Measurements from ENCODE around the gene NR4A1. TPM values are rescaled to one million over a fixed set of nuclear protein-coding genes. Genes with fewer than 3 reads are reported as not detected.

NR4A1 gene
- total RNA-seq, 3 donors from 2014 or later (not counting 1 experiment from before 2014, with no cell fraction given): 72.5 to 177 (median 96.7) TPM

GRCh38 chr12:52035926-52036325 is 15.3 kb upstream of the NR4A1 start:
- Histone ChIP-seq H3K27ac (ENCODE audit: low read length) (peak overlapping the region; percentile 53), H3K27me3 (ENCODE audit: control insufficient read depth, insufficient read depth, low read length) (peaks cover 3% of the 10 kb centered on the region), H3K9me3 (ENCODE audit: control insufficient read depth, insufficient read depth, low read length) (no peaks in the 10 kb centered on the region), H3K36me3 (ENCODE audit: control insufficient read depth, insufficient read depth, low read length) (no peaks in the 10 kb centered on the region), H3K4me1 (ENCODE audit: control insufficient read depth, insufficient read depth, low read length) (peaks cover 38% of the 10 kb centered on the region), H3K4me3 (ENCODE audit: low read length) (no peak overlapping the region)
- Mint-ChIP-seq H3K9me3 (no peaks in the 10 kb centered on the region), H3K36me3 (no peaks in the 10 kb centered on the region), H3K27me3 (ENCODE audit: low read depth in 2 of 2) (peaks cover 0 to 11% of the 10 kb centered on the region in 2 donors), H3K27ac (peak overlapping the region; percentile 77 to 87), H3K4me3 (peak overlapping the region; percentile 60), H3K4me1 (peaks cover 6 to 21% of the 10 kb centered on the region in 2 donors)
- 83% methylated on average over 1 of the region's 2 CpGs for WGBS (ENCODE audit: insufficient coverage)
- intact Hi-C loops (cut with micrococcal nuclease): no loop called here
- TF ChIP-seq, protein P1, sequence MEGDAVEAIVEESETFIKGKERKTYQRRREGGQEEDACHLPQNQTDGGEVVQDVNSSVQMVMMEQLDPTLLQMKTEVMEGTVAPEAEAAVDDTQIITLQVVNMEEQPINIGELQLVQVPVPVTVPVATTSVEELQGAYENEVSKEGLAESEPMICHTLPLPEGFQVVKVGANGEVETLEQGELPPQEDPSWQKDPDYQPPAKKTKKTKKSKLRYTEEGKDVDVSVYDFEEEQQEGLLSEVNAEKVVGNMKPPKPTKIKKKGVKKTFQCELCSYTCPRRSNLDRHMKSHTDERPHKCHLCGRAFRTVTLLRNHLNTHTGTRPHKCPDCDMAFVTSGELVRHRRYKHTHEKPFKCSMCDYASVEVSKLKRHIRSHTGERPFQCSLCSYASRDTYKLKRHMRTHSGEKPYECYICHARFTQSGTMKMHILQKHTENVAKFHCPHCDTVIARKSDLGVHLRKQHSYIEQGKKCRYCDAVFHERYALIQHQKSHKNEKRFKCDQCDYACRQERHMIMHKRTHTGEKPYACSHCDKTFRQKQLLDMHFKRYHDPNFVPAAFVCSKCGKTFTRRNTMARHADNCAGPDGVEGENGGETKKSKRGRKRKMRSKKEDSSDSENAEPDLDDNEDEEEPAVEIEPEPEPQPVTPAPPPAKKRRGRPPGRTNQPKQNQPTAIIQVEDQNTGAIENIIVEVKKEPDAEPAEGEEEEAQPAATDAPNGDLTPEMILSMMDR (IDR thresholded peaks at IDR 0.05): no peak
- no peak for ATAC-seq
- no peak for DNase-seq

DNA sequence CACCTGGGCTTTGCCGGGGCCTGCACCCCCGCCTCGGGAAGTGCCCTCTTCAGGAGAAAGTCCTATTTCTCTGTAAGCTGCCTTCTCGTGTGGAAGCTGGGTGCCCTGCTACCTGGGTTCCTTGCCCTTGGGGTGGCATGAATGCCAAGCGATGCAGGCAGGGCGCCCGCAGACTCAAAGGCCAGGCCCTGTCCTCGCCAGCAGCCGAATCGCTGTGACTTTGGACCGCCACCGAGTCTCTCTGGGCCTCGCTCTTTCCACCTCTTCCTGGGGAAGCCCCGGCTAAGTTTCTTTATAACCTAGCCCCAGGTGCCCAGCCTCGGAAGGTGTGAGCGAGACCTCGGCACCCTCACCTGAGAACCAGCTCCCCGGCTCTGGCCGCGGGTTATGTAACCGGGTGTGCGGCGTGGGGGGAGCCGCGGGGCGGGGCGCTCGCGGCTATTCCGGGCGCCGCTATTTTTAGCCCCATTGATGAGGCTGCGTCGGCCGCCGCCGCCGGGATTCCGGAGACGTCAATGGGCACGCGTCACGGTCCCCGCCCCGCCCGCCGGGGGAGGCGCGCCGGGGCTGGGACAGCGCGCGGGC is 14.6 kb upstream of the NR4A1 start:
- H3K4me3 Mint-ChIP-seq: peak overlapping the region; percentile 60
- H3K9me3 Mint-ChIP-seq: no peaks in the 10 kb centered on the region
- no peaks in the 10 kb centered on the region for H3K36me3 ChIP-seq (ENCODE audit: control insufficient read depth, insufficient read depth, low read length)
- peak overlapping the region; percentile 77 to 87 for H3K27ac Mint-ChIP-seq
- DNase-seq (peak; percentile 87 to 94), ATAC-seq (peak; percentile 59 to 76 (median 67))
- TF ChIP-seq, protein P1 (IDR thresholded peaks at IDR 0.05): no peak
- 10% methylated on average over 53 of the region's 53 CpGs for WGBS (ENCODE audit: insufficient coverage)
- intact Hi-C loops (cut with micrococcal nuclease): loop anchor here (1.0 kb wide), 1 partner anchor 14 kb away; no protein-coding TSS in a partner anchor
- H3K4me3 ChIP-seq (ENCODE audit: low read length): peak overlapping the region; percentile 32
- H3K4me1 ChIP-seq (ENCODE audit: control insufficient read depth, insufficient read depth, low read length): peaks cover 43% of the 10 kb centered on the region
- H3K9me3 ChIP-seq (ENCODE audit: control insufficient read depth, insufficient read depth, low read length): no peaks in the 10 kb centered on the region
- no peaks in the 10 kb centered on the region for H3K36me3 Mint-ChIP-seq
- peaks cover 3% of the 10 kb centered on the region for H3K27me3 ChIP-seq (ENCODE audit: control insufficient read depth, insufficient read depth, low read length)
- peaks cover 0 to 11% of the 10 kb centered on the region in 2 donors for H3K27me3 Mint-ChIP-seq (ENCODE audit: low read depth in 2 of 2)
- peaks cover 7 to 23% of the 10 kb centered on the region in 2 donors for H3K4me1 Mint-ChIP-seq
- H3K27ac ChIP-seq (ENCODE audit: low read length): peak overlapping the region; percentile 53

GRCh38 chr12:52037248-52037861 is 13.9 kb upstream of the NR4A1 start:
- H3K36me3 Mint-ChIP-seq: no peaks in the 10 kb centered on the region
- no peaks in the 10 kb centered on the region for H3K36me3 ChIP-seq (ENCODE audit: control insufficient read depth, insufficient read depth, low read length)
- H3K4me1 ChIP-seq (ENCODE audit: control insufficient read depth, insufficient read depth, low read length): peaks cover 48% of the 10 kb centered on the region
- no peaks in the 10 kb centered on the region for H3K9me3 Mint-ChIP-seq
- H3K9me3 ChIP-seq (ENCODE audit: control insufficient read depth, insufficient read depth, low read length): no peaks in the 10 kb centered on the region
- intact Hi-C loops (cut with micrococcal nuclease): loop anchor here (1.0 kb wide), 1 partner anchor 13 kb away; no protein-coding TSS in a partner anchor
- H3K27ac Mint-ChIP-seq: peak overlapping the region in 1 of 2 donors; percentile 87
- peaks cover 13 to 27% of the 10 kb centered on the region in 2 donors for H3K4me1 Mint-ChIP-seq
- H3K4me3 Mint-ChIP-seq: peak overlapping the region; percentile 37
- peak overlapping the region; percentile 3 for H3K27ac ChIP-seq (ENCODE audit: low read length)
- peaks cover 0 to 13% of the 10 kb centered on the region in 2 donors for H3K27me3 Mint-ChIP-seq (ENCODE audit: low read depth in 2 of 2)
- peak in 1 of 3 donors; percentile 0 for ATAC-seq
- H3K27me3 ChIP-seq (ENCODE audit: control insufficient read depth, insufficient read depth, low read length): peaks cover 3% of the 10 kb centered on the region
- no peak for DNase-seq
- TF ChIP-seq, protein P1 (IDR thresholded peaks at IDR 0.05): no peak
- H3K4me3 ChIP-seq (ENCODE audit: low read length): peak overlapping the region; percentile 39
- WGBS (ENCODE audit: insufficient coverage): 3% methylated on average over 59 of the region's 59 CpGs

All from natural killer cell (primary cell).